H9 (cell line): Measurements from ENCODE around the gene ADH5. TPM values are rescaled to one million over a fixed set of nuclear protein-coding genes. Genes with fewer than 3 reads are reported as not detected.
A peak's percentile ranks its signal among the peaks of the same experiment; 100 is the strongest.
"Not testable (repeated sequence)": the region's sequence is repeated elsewhere in the genome, so short reads cannot be mapped to it uniquely, and the experiment has no call there.

ENCODE experiments used
- DNase-seq: peaks from one replicate; pipeline ENCODE4 v3.0.0-alpha.2; 2017
- H2AFZ ChIP-seq: one replicate; pipeline ENCODE4 v1.6.1; 2013; ENCODE audit warnings: mild to moderate bottlenecking, low read length, control low read depth, moderate library complexity
- H2AK5ac ChIP-seq: 2 replicates; pipeline ENCODE4 v1.6.1; 2013; ENCODE audit warnings: low read length, control low read depth, mixed read lengths; ENCODE audit not compliant: insufficient read length
- H2BK120ac ChIP-seq: one replicate; pipeline ENCODE4 v1.6.1; 2013; ENCODE audit warnings: low read depth, mild to moderate bottlenecking, low read length, control low read depth, inconsistent platforms; ENCODE audit not compliant: poor library complexity, severe bottlenecking
- H2BK12ac ChIP-seq: 2 replicates; pipeline ENCODE4 v1.6.1; 2013; ENCODE audit warnings: low read length, control low read depth, mixed read lengths, low read depth; ENCODE audit not compliant: insufficient read length
- H2BK15ac ChIP-seq: 2 replicates; pipeline ENCODE4 v1.6.1; 2013; ENCODE audit warnings: low read depth, low read length, control low read depth
- H2BK20ac ChIP-seq: one replicate; pipeline ENCODE4 v1.6.1; 2013; ENCODE audit warnings: low read depth, mild to moderate bottlenecking, low read length, control low read depth, inconsistent platforms; ENCODE audit not compliant: poor library complexity, severe bottlenecking
- H2BK5ac ChIP-seq: 2 replicates; pipeline ENCODE4 v1.6.1; 2013; ENCODE audit warnings: low read length, control low read depth, mixed read lengths; ENCODE audit not compliant: insufficient read length
- H3K14ac ChIP-seq: 2 replicates; pipeline ENCODE4 v1.6.1; 2013; ENCODE audit warnings: low read length, control low read depth; ENCODE audit not compliant: insufficient read depth
- H3K18ac ChIP-seq: 2 replicates; pipeline ENCODE4 v1.6.1; 2013; ENCODE audit warnings: low read depth, mild to moderate bottlenecking, mixed read lengths, low read length, control low read depth; ENCODE audit not compliant: insufficient read length
- H3K23ac ChIP-seq: 2 replicates; pipeline ENCODE4 v1.6.1; 2013; ENCODE audit warnings: low read length, control low read depth, mixed read lengths, low read depth; ENCODE audit not compliant: insufficient read length
- H3K23me2 ChIP-seq: 2 replicates; pipeline ENCODE4 v1.6.1; 2013; ENCODE audit warnings: low read depth, mild to moderate bottlenecking, mixed read lengths, low read length, control low read depth; ENCODE audit not compliant: insufficient read length, poor library complexity, severe bottlenecking
- H3K27ac ChIP-seq: 2 replicates; pipeline ENCODE4 v1.5.1; 2013; ENCODE audit warnings: low read length, control low read depth, mixed read lengths, low read depth; ENCODE audit not compliant: insufficient read length
- H3K27me3 ChIP-seq: 2 replicates; pipeline ENCODE4 v1.6.1; 2013; ENCODE audit warnings: low read length, control low read depth, inconsistent platforms; ENCODE audit not compliant: insufficient read depth
- H3K4ac ChIP-seq: 2 replicates; pipeline ENCODE4 v1.6.1; 2013; ENCODE audit warnings: low read depth, mild to moderate bottlenecking, control low read depth, inconsistent platforms, low read length, moderate library complexity
- H3K4me1 ChIP-seq: 2 replicates; pipeline ENCODE4 v1.6.1; 2013; ENCODE audit warnings: low read length, control low read depth, inconsistent platforms; ENCODE audit not compliant: insufficient read depth
- H3K4me2 ChIP-seq: 2 replicates; pipeline ENCODE4 v1.6.1; 2013; ENCODE audit warnings: low read length, control low read depth, mixed read lengths; ENCODE audit not compliant: insufficient read length, insufficient read depth
- H3K56ac ChIP-seq: 2 replicates; pipeline ENCODE4 v1.6.1; 2013; ENCODE audit warnings: low read depth, mild to moderate bottlenecking, mixed read lengths, low read length, control low read depth; ENCODE audit not compliant: insufficient read length
- H3K79me1 ChIP-seq: 2 replicates; pipeline ENCODE4 v1.6.1; 2013; ENCODE audit warnings: low read depth, mild to moderate bottlenecking, moderate library complexity, low read length, control low read depth, inconsistent platforms; ENCODE audit not compliant: insufficient read depth, poor library complexity, severe bottlenecking
- H3K79me2 ChIP-seq: 2 replicates; pipeline ENCODE4 v1.6.1; 2013; ENCODE audit warnings: low read length, control low read depth, inconsistent platforms; ENCODE audit not compliant: insufficient read depth
- H3K9ac ChIP-seq: 2 replicates; pipeline ENCODE4 v1.6.1; 2013; ENCODE audit warnings: low read length, control low read depth, mixed read lengths; ENCODE audit not compliant: insufficient read length; ENCODE audit errors: extremely low read depth
- H3K9me3 ChIP-seq: one replicate; pipeline ENCODE4 v1.6.1; 2013; ENCODE audit warnings: low read depth, low read length, inconsistent platforms; ENCODE audit not compliant: control insufficient read depth
- H3T11ph ChIP-seq: one replicate; pipeline ENCODE4 v1.6.1; 2013; ENCODE audit warnings: mild to moderate bottlenecking, low read length, control low read depth, inconsistent platforms
- H4K20me1 ChIP-seq: one replicate; pipeline ENCODE4 v1.6.1; 2013; ENCODE audit not compliant: control insufficient read depth, insufficient read length, insufficient read depth
- H4K5ac ChIP-seq: 2 replicates; pipeline ENCODE4 v1.6.1; 2013; ENCODE audit warnings: low read depth, mild to moderate bottlenecking, mixed read lengths, low read length, control low read depth; ENCODE audit not compliant: insufficient read length
- H4K8ac ChIP-seq: replicated peaks from 2 replicates; pipeline ENCODE4 v1.6.1; 2013; ENCODE audit warnings: low read length, control low read depth, mixed read lengths, low read depth; ENCODE audit not compliant: insufficient read length
- H4K91ac ChIP-seq: 2 replicates; pipeline ENCODE4 v1.6.1; 2013; ENCODE audit warnings: low read depth, mild to moderate bottlenecking, moderate library complexity, mixed read lengths, low read length, control low read depth; ENCODE audit not compliant: insufficient read length
- H3K27ac Mint-ChIP-seq, 3 experiments: 2 replicates in 2 of 3; 3 replicates in 1 of 3; pipeline ENCODE4 v1.8.0; 2020 to 2021; ENCODE audit warnings: mixed read lengths in 3 of 3, mild to moderate bottlenecking in 1 of 3, moderate library complexity in 1 of 3
- H3K27me3 Mint-ChIP-seq: 2 replicates; pipeline ENCODE4 v1.8.0; 2021; ENCODE audit warnings: low read depth, mild to moderate bottlenecking, moderate library complexity, mixed read lengths
- H3K36me3 Mint-ChIP-seq, 3 experiments: 2 replicates in 2 of 3; 3 replicates in 1 of 3; pipeline ENCODE4 v1.8.0; 2020 to 2021; ENCODE audit warnings: low read depth in 3 of 3, mixed read lengths in 3 of 3; ENCODE audit not compliant: insufficient read depth in 1 of 3
- H3K4me1 Mint-ChIP-seq, 2 experiments: 2 replicates each; pipeline ENCODE4 v1.8.0; 2020; ENCODE audit warnings: mixed read lengths in 2 of 2
- H3K4me3 Mint-ChIP-seq, 2 experiments: 2 replicates in 1 of 2; 3 replicates in 1 of 2; pipeline ENCODE4 v1.8.0; 2020 to 2021; ENCODE audit warnings: mild to moderate bottlenecking in 2 of 2, mixed read lengths in 2 of 2, moderate library complexity in 1 of 2
- H3K9me3 Mint-ChIP-seq, 2 experiments: 2 replicates in 1 of 2; 3 replicates in 1 of 2; pipeline ENCODE4 v1.8.0; 2020; ENCODE audit warnings: mild to moderate bottlenecking in 2 of 2, mixed read lengths in 2 of 2, moderate library complexity in 1 of 2
- WGBS: extraction: QIAGEN DNeasy Blood & Tissue Kit; methylation state at CpG from one replicate; pipeline ENCODE4 v1.1.7; 2013; ENCODE audit warnings: missing lambda C conversion rate, low lambda C conversion rate, mixed read lengths; ENCODE audit not compliant: insufficient read length; ENCODE audit errors: extremely low coverage; 5-methylcytosine and 5-hydroxymethylcytosine counted together
- total RNA-seq: library from RNA; stranded (reverse); gene quantifications from 2 replicates; pipeline ENCODE4 v1.2.1, GENCODE V29; 2021

The ADH5 gene
- total RNA-seq, 1 experiment from 2014 or later = 284 TPM

DNA sequence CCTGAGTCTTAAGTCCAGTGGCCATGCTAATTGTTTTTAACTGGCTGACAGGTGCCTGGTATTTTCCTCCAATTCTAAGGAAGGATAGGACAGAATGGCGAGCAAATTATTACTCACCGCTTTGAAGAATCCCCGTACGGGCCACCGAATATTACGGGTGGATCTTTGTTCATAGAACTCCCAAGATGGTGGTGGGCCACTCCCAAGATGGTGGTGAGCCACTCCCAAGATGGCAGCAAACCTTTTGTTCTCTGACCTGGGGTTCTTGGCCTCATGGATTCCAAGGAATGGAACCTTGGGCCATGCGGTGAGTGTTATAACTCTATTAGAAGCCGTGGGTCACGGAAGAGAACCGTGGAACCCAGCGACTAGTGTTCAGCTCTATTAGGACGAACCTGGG, 20.7 kb upstream of the ADH5 start:
- not testable (repeated sequence) for H3K4me2 ChIP-seq, H4K20me1 ChIP-seq, H3K56ac ChIP-seq, H3K79me1 ChIP-seq, H4K91ac ChIP-seq, H4K8ac ChIP-seq, DNase-seq, H3K18ac ChIP-seq, H3T11ph ChIP-seq, H3K4me1 ChIP-seq, H3K79me2 ChIP-seq, H3K27me3 Mint-ChIP-seq, H3K4me3 Mint-ChIP-seq, H2BK15ac ChIP-seq, H3K9ac ChIP-seq, H3K9me3 ChIP-seq, H3K23ac ChIP-seq, H4K5ac ChIP-seq, H2BK20ac ChIP-seq, H3K23me2 ChIP-seq, H3K4me1 Mint-ChIP-seq, H3K4ac ChIP-seq, H3K9me3 Mint-ChIP-seq, H2AFZ ChIP-seq, H3K27me3 ChIP-seq, H2BK5ac ChIP-seq, H2BK120ac ChIP-seq, H2AK5ac ChIP-seq, H3K27ac ChIP-seq, H2BK12ac ChIP-seq, H3K14ac ChIP-seq
- WGBS = no CpG with 5 or more reads among the region's 12 CpGs
- Mint-ChIP-seq H3K27ac (peak overlapping the region in 1 of 3 experiments; percentile 27; a peak in 1 of 7 replicates), H3K36me3 (peaks cover 7 to 23% (median 8%) of the 10 kb centered on the region in 3 experiments)
